HG03135 (cell line): ENCODE measurements around the gene WBP2.
A peak's percentile ranks its signal among the peaks of the same experiment; 100 is the strongest.

ENCODE experiments used
- ATAC-seq: cut with Tn5 transposase; IDR thresholded peaks from one replicate; pipeline ENCODE4 v1.9.1; 2021; ENCODE audit warnings: mild to moderate bottlenecking, moderate library complexity; ENCODE audit not compliant: unreplicated experiment

The WBP2 gene

GRCh38 chr17:75855310-75856061, at the start of gene WBP2:
Gene WBP2 (minus strand): TSS chr17:75855335. CDS start chr17:75855297, 38 bp downstream.
- peak; percentile 84 for ATAC-seq

- no peak for ATAC-seq
Observed at GRCh38 chr17:75902406-75902805, 47.3 kb upstream of the WBP2 start.

GRCh38 chr17:75901727-75902126, 46.6 kb upstream of the WBP2 start:
- no peak for ATAC-seq

- no peak for ATAC-seq
Observed at GRCh38 chr17:75900691-75901533, 45.8 kb upstream of the WBP2 start.

GRCh38 chr17:75899767-75900468, 44.8 kb upstream of the WBP2 start:
- ATAC-seq: no peak

GRCh38 chr17:75899353-75899752, 44.2 kb upstream of the WBP2 start:
- no peak for ATAC-seq

GRCh38 chr17:75898791-75899190, 43.7 kb upstream of the WBP2 start:
- no peak for ATAC-seq

- ATAC-seq: no peak
Observed at GRCh38 chr17:75898065-75898464, 42.9 kb upstream of the WBP2 start.

GRCh38 chr17:75897160-75898019, 42.3 kb upstream of the WBP2 start:
- ATAC-seq: no peak

- ATAC-seq: peak; percentile 55
Observed at GRCh38 chr17:75896415-75897159, 41.5 kb upstream of the WBP2 start, which contains the start of gene TRIM65. Gene TRIM65 (minus strand): TSS chr17:75896951. CDS start chr17:75896937, 14 bp downstream.

GRCh38 chr17:75895370-75896155, 40.4 kb upstream of the WBP2 start:
- no peak for ATAC-seq

GRCh38 chr17:75894049-75894733, 39.1 kb upstream of the WBP2 start:
- ATAC-seq: no peak

GRCh38 chr17:75893305-75894048, 38.3 kb upstream of the WBP2 start:
- ATAC-seq: no peak

- no peak for ATAC-seq
Observed at GRCh38 chr17:75892556-75893224, 37.6 kb upstream of the WBP2 start.

- no peak for ATAC-seq
Observed at GRCh38 chr17:75891605-75892555, 36.7 kb upstream of the WBP2 start.

GRCh38 chr17:75891022-75891604, 36.0 kb upstream of the WBP2 start:
- ATAC-seq: no peak
